HepG2 (cell line): Measurements from ENCODE around the gene C5orf47. TPM values are rescaled to one million over a fixed set of nuclear protein-coding genes. Genes with fewer than 3 reads are reported as not detected.

Experiments
- ASH2L ChIP-seq: fragments of 300-600, 200-600 bp; sonication (generic); IDR thresholded peaks from 2 replicates; pipeline ENCODE4 v1.7.0; 2017; ENCODE audit warnings: low read depth, mild to moderate bottlenecking, moderate library complexity, mixed read lengths, low read length; ENCODE audit not compliant: insufficient read length
- CERS6 ChIP-seq: sonication (generic); formaldehyde crosslinking; IDR thresholded peaks from 2 replicates; pipeline ENCODE4 v1.5.0; 2020; ENCODE audit warnings: missing genetic modification reagents
- FOSL1 ChIP-seq: sonication (generic); formaldehyde crosslinking; IDR thresholded peaks from 2 replicates; pipeline ENCODE4 v1.9.0; 2021; ENCODE audit warnings: missing genetic modification reagents, borderline replicate concordance
- FOXJ3 ChIP-seq: sonication (generic); formaldehyde crosslinking; IDR thresholded peaks from 2 replicates; pipeline ENCODE4 v1.4.0; 2020; ENCODE audit warnings: missing genetic modification reagents, mild to moderate bottlenecking, borderline replicate concordance
- GATAD2A ChIP-seq: IDR thresholded peaks from 2 replicates; pipeline ENCODE4 v1.6.1; 2016
- RERE ChIP-seq: IDR thresholded peaks from 2 replicates; pipeline ENCODE4 v1.6.1; 2016; ENCODE audit warnings: low read depth, missing genetic modification reagents, missing compliant biosample characterization
- SSRP1 ChIP-seq: IDR thresholded peaks from 2 replicates; pipeline ENCODE4 v1.6.1; 2016; ENCODE audit warnings: control low read depth
- TFDP2 ChIP-seq: sonication (generic); formaldehyde crosslinking; IDR thresholded peaks from 2 replicates; pipeline ENCODE4 v1.4.0; 2020; ENCODE audit warnings: missing genetic modification reagents
- ZNF292 ChIP-seq: sonication (generic); formaldehyde crosslinking; IDR thresholded peaks from 2 replicates; pipeline ENCODE4 v1.8.1; 2022; ENCODE audit warnings: mild to moderate bottlenecking, low read depth, missing genetic modification reagents, borderline replicate concordance
- ZNF891 ChIP-seq: sonication (generic); formaldehyde crosslinking; IDR thresholded peaks from 2 replicates; pipeline ENCODE4 v1.5.0; 2020; ENCODE audit warnings: mild to moderate bottlenecking, missing genetic modification reagents
- polyA plus RNA-seq, 8 experiments: library from polyadenylated mRNA; depleted of rRNA in 3 of 8; stranded (reverse) in 7 of 8; unstranded in 1 of 8; fragments of >200 nt; fragmentation: Illumina TruSeq in 4 of 8; extraction: Trizol in 4 of 8; gene quantifications; 2 replicates each; pipeline versions ENCODE4 v1.2.1 to v1.2.3, GENCODE V29; 2011 to 2016; ENCODE audit warnings: low read depth in 4 of 8, missing spikeins in 1 of 8, mixed read lengths in 1 of 8; ENCODE audit not compliant: insufficient read depth in 1 of 8
- total RNA-seq, 5 experiments: library from RNA; depleted of rRNA; stranded (reverse); fragments of >200 nt; fragmentation: Illumina TruSeq; extraction: Trizol; gene quantifications; 2 replicates each; pipeline ENCODE4 v1.2.3, GENCODE V29; 2016; ENCODE audit warnings: low read depth in 1 of 5

Gene C5orf47
- total and polyA plus RNA-seq, 2 of the 13 experiments (the other 11 are each of a cell fraction or from before 2014, with no cell fraction given): not detected

GRCh38 chr5:173969167-173970049, 19.6 kb upstream of the C5orf47 start (continued):
- TF ChIP-seq TFDP2 (CRISPR knock-in tag) (no peak; the same call in 1 of the 2 replicates), ASH2L (peak; percentile 64), ZNF292 (peak; percentile 46; the same call in 1 of the 2 replicates), SSRP1 (CRISPR knock-in tag) (0 out of 2 replicates have a peak, but pooled peaks have one; percentile 17), FOSL1 (CRISPR knock-in tag) (peak; percentile 82; the same call in 1 of the 2 replicates), GATAD2A (CRISPR knock-in tag) (peak; percentile 93), CERS6 (no peak), RERE (0 out of 2 replicates have a peak, but pooled peaks have one; percentile 54), ZNF891 (CRISPR knock-in tag) (no peak), FOXJ3 (CRISPR knock-in tag) (peak; percentile 67; the same call in 1 of the 2 replicates)
